HepG2 (cell line): Measurements from ENCODE around the gene KREMEN1. TPM values are rescaled to one million over a fixed set of nuclear protein-coding genes. Genes with fewer than 3 reads are reported as not detected.
A peak's percentile ranks its signal among the peaks of the same experiment; 100 is the strongest.

Experiments
- CBX1 ChIP-seq: IDR thresholded peaks from one replicate; pipeline ENCODE4 v1.6.1; 2016; ENCODE audit warnings: antibody characterized with exemption, low read depth
- HOXA5 ChIP-seq: sonication (generic); formaldehyde crosslinking; IDR thresholded peaks from 2 replicates; pipeline ENCODE4 v1.4.0; 2020; ENCODE audit warnings: missing genetic modification reagents
- HOXA7 ChIP-seq: sonication (generic); formaldehyde crosslinking; IDR thresholded peaks from 2 replicates; pipeline ENCODE4 v1.8.1; 2022; ENCODE audit warnings: mild to moderate bottlenecking, missing genetic modification reagents, moderate library complexity
- ISX ChIP-seq: sonication (generic); formaldehyde crosslinking; conservative IDR thresholded peaks from 2 replicates; pipeline ENCODE4 v1.5.0; 2020; ENCODE audit warnings: missing genetic modification reagents
- MTA3 ChIP-seq: sonication (generic); formaldehyde crosslinking; IDR thresholded peaks from 2 replicates; pipeline ENCODE4 v1.4.0; 2020; ENCODE audit warnings: missing genetic modification reagents
- POLR2G ChIP-seq: fragments of 200-400 bp; formaldehyde crosslinking; IDR thresholded peaks from 2 replicates; pipeline ENCODE4 v1.6.1; 2018; ENCODE audit warnings: mild to moderate bottlenecking, low read depth, low read length, moderate library complexity
- PPARG ChIP-seq: conservative IDR thresholded peaks from 2 replicates; pipeline ENCODE4 v1.6.1; 2016; ENCODE audit warnings: missing biosample characterization, missing genetic modification reagents
- SETDB1 ChIP-seq: sonication (generic); formaldehyde crosslinking; IDR thresholded peaks from 2 replicates; pipeline ENCODE4 v1.5.1; 2020; ENCODE audit warnings: missing genetic modification reagents, mild to moderate bottlenecking, borderline replicate concordance
- SMYD3 ChIP-seq: sonication (generic); formaldehyde crosslinking; IDR thresholded peaks from 2 replicates; pipeline ENCODE4 v1.8.1; 2023; ENCODE audit warnings: mild to moderate bottlenecking, missing genetic modification reagents
- SRF ChIP-seq: IDR thresholded peaks from 2 replicates; pipeline ENCODE4 v1.6.1; 2011; ENCODE audit warnings: mild to moderate bottlenecking, low read depth, low read length, moderate library complexity
- TP53 ChIP-seq: sonication (generic); formaldehyde crosslinking; conservative IDR thresholded peaks from 2 replicates; pipeline ENCODE4 v1.4.0; 2020; ENCODE audit warnings: missing genetic modification reagents
- ZEB1 ChIP-seq: IDR thresholded peaks from 2 replicates; pipeline ENCODE4 v1.6.1; 2012; ENCODE audit warnings: mild to moderate bottlenecking, low read depth, inconsistent platforms; ENCODE audit not compliant: insufficient replicate concordance
- ZNF17 ChIP-seq: sonication (generic); formaldehyde crosslinking; IDR thresholded peaks from 2 replicates; pipeline ENCODE4 v1.5.0; 2020; ENCODE audit warnings: mild to moderate bottlenecking, missing genetic modification reagents
- ZNF263 ChIP-seq: sonication (generic); formaldehyde crosslinking; IDR thresholded peaks from 2 replicates; pipeline ENCODE4 v1.4.0; 2020; ENCODE audit warnings: missing genetic modification reagents
- ZNF33B ChIP-seq: sonication (generic); formaldehyde crosslinking; IDR thresholded peaks from 2 replicates; pipeline ENCODE4 v1.5.1; 2020; ENCODE audit warnings: mild to moderate bottlenecking, missing genetic modification reagents
- ZNF660 ChIP-seq: sonication (generic); formaldehyde crosslinking; IDR thresholded peaks from 2 replicates; pipeline ENCODE4 v1.5.1; 2020; ENCODE audit warnings: mild to moderate bottlenecking, low read depth, missing genetic modification reagents, borderline replicate concordance
- ZNF670 ChIP-seq: sonication (generic); formaldehyde crosslinking; IDR thresholded peaks from 2 replicates; pipeline ENCODE4 v1.8.0; 2022; ENCODE audit warnings: mild to moderate bottlenecking, missing genetic modification reagents, borderline replicate concordance
- ZNF781 ChIP-seq: sonication (generic); formaldehyde crosslinking; IDR thresholded peaks from 2 replicates; pipeline ENCODE4 v1.5.1; 2020; ENCODE audit warnings: borderline replicate concordance, mild to moderate bottlenecking, missing genetic modification reagents; ENCODE audit errors: not compliant biosample characterization
- polyA plus RNA-seq, 8 experiments: library from polyadenylated mRNA; depleted of rRNA in 3 of 8; stranded (reverse) in 7 of 8; unstranded in 1 of 8; fragments of >200 nt; fragmentation: Illumina TruSeq in 4 of 8; extraction: Trizol in 4 of 8; gene quantifications; 2 replicates each; pipeline versions ENCODE4 v1.2.1 to v1.2.3, GENCODE V29; 2011 to 2016; ENCODE audit warnings: low read depth in 4 of 8, missing spikeins in 1 of 8, mixed read lengths in 1 of 8; ENCODE audit not compliant: insufficient read depth in 1 of 8
- total RNA-seq, 5 experiments: library from RNA; depleted of rRNA; stranded (reverse); fragments of >200 nt; fragmentation: Illumina TruSeq; extraction: Trizol; gene quantifications; 2 replicates each; pipeline ENCODE4 v1.2.3, GENCODE V29; 2016; ENCODE audit warnings: low read depth in 1 of 5
- TF ChIP-seq, protein P1 (sequence below): sonication (generic); formaldehyde crosslinking; IDR thresholded peaks from 2 replicates; pipeline ENCODE4 v1.8.0; 2023; ENCODE audit warnings: mild to moderate bottlenecking, missing genetic modification reagents
- TF ChIP-seq, protein P2 (sequence below), 2 experiments: sonication (generic) in 1 of 2; formaldehyde crosslinking in 1 of 2; IDR thresholded peaks; 2 replicates each; pipeline versions ENCODE4 v1.4.0 to v1.6.1; 2016 to 2020; ENCODE audit warnings: borderline replicate concordance in 1 of 2, low read depth in 1 of 2, mild to moderate bottlenecking in 1 of 2, missing genetic modification reagents in 1 of 2
- TF ChIP-seq, protein P3 (sequence below): fragments of 450-650 bp; IDR thresholded peaks from 2 replicates; pipeline ENCODE4 v1.6.1; 2017
- TF ChIP-seq, protein P4 (sequence below): sonication (generic); formaldehyde crosslinking; IDR thresholded peaks from 2 replicates; pipeline ENCODE4 v1.5.0; 2020; ENCODE audit warnings: missing genetic modification reagents
- TF ChIP-seq, protein P5 (sequence below): sonication (generic); formaldehyde crosslinking; IDR thresholded peaks from 2 replicates; pipeline ENCODE4 v1.4.0; 2020; ENCODE audit warnings: missing genetic modification reagents

KREMEN1 gene
- total and polyA plus RNA-seq, 2 of the 13 experiments (the other 11 are each of a cell fraction or from before 2014, with no cell fraction given) = 9.8 to 13.8 TPM

DNA sequence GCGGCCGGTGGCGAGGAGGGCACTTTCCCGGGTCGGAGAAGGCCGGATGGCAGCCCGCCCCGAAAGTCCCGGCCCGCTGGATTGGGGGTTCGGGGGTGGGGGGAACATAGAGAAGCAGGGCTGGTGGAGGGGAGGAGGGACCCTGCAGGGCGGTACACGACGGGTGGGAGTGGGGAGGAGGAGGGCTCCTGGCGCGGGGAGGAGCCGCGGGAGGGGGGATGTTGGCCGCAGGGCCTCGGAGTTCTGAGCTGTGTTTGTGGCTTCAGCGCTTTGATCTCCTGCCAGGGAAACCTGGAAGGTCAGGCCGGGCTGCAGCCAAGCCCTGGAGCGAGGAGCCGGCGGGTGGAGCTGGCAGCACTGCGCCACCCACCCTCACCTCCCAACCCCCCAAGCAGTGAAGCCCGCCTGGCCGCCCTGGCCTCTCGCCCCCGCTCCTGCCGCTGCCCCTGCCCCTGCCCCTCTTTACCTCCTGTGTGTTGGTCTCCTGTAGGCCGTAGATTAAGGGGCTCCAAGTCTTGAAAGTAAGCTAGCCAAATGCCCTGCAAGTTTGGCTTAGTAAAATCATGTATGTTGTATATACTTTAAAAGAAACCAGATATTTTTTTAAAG, 42.1 kb upstream of the KREMEN1 start (continued):
- TF ChIP-seq, protein P1, sequence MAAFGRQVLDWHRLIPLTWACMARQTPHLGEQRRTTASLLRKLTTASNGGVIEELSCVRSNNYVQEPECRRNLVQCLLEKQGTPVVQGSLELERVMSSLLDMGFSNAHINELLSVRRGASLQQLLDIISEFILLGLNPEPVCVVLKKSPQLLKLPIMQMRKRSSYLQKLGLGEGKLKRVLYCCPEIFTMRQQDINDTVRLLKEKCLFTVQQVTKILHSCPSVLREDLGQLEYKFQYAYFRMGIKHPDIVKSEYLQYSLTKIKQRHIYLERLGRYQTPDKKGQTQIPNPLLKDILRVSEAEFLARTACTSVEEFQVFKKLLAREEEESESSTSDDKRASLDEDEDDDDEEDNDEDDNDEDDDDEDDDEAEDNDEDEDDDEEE (CRISPR knock-in tag) = no peak
- no peak for TF ChIP-seq CBX1
- TF ChIP-seq ZNF781 (CRISPR knock-in tag) = no peak
- no peak for TF ChIP-seq ZNF660 (CRISPR knock-in tag)
- TF ChIP-seq, protein P2, sequence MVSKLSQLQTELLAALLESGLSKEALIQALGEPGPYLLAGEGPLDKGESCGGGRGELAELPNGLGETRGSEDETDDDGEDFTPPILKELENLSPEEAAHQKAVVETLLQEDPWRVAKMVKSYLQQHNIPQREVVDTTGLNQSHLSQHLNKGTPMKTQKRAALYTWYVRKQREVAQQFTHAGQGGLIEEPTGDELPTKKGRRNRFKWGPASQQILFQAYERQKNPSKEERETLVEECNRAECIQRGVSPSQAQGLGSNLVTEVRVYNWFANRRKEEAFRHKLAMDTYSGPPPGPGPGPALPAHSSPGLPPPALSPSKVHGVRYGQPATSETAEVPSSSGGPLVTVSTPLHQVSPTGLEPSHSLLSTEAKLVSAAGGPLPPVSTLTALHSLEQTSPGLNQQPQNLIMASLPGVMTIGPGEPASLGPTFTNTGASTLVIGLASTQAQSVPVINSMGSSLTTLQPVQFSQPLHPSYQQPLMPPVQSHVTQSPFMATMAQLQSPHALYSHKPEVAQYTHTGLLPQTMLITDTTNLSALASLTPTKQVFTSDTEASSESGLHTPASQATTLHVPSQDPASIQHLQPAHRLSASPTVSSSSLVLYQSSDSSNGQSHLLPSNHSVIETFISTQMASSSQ (IDR thresholded peaks at IDR 0.05; ENCODE audit: low read depth) = peak; percentile 81
- TF ChIP-seq, protein P2 (CRISPR knock-in tag; IDR thresholded peaks at IDR 0.05; ENCODE audit: borderline replicate concordance) = peak; percentile 94
- no peak for TF ChIP-seq MTA3 (CRISPR knock-in tag)
- TF ChIP-seq, protein P3, sequence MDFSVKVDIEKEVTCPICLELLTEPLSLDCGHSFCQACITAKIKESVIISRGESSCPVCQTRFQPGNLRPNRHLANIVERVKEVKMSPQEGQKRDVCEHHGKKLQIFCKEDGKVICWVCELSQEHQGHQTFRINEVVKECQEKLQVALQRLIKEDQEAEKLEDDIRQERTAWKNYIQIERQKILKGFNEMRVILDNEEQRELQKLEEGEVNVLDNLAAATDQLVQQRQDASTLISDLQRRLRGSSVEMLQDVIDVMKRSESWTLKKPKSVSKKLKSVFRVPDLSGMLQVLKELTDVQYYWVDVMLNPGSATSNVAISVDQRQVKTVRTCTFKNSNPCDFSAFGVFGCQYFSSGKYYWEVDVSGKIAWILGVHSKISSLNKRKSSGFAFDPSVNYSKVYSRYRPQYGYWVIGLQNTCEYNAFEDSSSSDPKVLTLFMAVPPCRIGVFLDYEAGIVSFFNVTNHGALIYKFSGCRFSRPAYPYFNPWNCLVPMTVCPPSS = no peak
- peak; percentile 100 for TF ChIP-seq ZNF263 (CRISPR knock-in tag)
- TF ChIP-seq PPARG = peak; percentile 56
- TF ChIP-seq SETDB1 (CRISPR knock-in tag) = no peak
- TF ChIP-seq HOXA7 (CRISPR knock-in tag) = no peak
- peak; percentile 87; the same call in 1 of the 2 replicates for TF ChIP-seq ZNF670 (CRISPR knock-in tag)
- TF ChIP-seq HOXA5 (CRISPR knock-in tag) = peak; percentile 91
- TF ChIP-seq TP53 (CRISPR knock-in tag) = no peak
- peak; percentile 48 for TF ChIP-seq ZEB1
- no peak for TF ChIP-seq ZNF17 (CRISPR knock-in tag)
- no peak for TF ChIP-seq ZNF33B (CRISPR knock-in tag)
- TF ChIP-seq SMYD3 = no peak
- TF ChIP-seq SRF = no peak
- no peak for TF ChIP-seq POLR2G
- TF ChIP-seq, protein P4, sequence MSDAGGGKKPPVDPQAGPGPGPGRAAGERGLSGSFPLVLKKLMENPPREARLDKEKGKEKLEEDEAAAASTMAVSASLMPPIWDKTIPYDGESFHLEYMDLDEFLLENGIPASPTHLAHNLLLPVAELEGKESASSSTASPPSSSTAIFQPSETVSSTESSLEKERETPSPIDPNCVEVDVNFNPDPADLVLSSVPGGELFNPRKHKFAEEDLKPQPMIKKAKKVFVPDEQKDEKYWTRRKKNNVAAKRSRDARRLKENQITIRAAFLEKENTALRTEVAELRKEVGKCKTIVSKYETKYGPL = no peak
- no peak for TF ChIP-seq ISX (CRISPR knock-in tag)
- TF ChIP-seq, protein P5, sequence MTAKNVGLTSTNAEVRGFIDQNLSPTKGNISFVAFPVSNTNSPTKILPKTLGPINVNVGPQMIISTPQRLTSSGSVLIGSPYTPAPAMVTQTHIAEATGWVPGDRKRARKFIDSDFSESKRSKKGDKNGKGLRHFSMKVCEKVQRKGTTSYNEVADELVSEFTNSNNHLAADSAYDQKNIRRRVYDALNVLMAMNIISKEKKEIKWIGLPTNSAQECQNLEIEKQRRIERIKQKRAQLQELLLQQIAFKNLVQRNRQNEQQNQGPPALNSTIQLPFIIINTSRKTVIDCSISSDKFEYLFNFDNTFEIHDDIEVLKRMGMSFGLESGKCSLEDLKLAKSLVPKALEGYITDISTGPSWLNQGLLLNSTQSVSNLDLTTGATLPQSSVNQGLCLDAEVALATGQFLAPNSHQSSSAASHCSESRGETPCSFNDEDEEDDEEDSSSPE (CRISPR knock-in tag) = no peak; the same call in 1 of the 2 replicates
